Measurements from ENCODE around the gene HIVEP3.

GRCh38 chr1:41783189-41783639 is 135.5 kb downstream of the HIVEP3 start:
- TF ChIP-seq CTCF (IDR thresholded peaks at IDR 0.05; ENCODE audit: borderline replicate concordance, extremely low read depth, low read length, poor library complexity, severe bottlenecking) (no peak), EZH2 (IDR thresholded peaks at IDR 0.05; ENCODE audit: borderline replicate concordance, low read depth, low read length, severe bottlenecking) (no peak)

Measured in DND-41 (cell line).